HG02870 (cell line): ENCODE measurements around the gene RGS19.
"Not testable (repeated sequence)": the region's sequence is repeated elsewhere in the genome, so short reads cannot be mapped to it uniquely, and the experiment has no call there.

ENCODE experiments used
- ATAC-seq: cut with Tn5 transposase; IDR thresholded peaks from one replicate; pipeline ENCODE4 v1.9.1; 2021; ENCODE audit warnings: mild to moderate bottlenecking, moderate library complexity; ENCODE audit not compliant: unreplicated experiment

Gene RGS19

DNA sequence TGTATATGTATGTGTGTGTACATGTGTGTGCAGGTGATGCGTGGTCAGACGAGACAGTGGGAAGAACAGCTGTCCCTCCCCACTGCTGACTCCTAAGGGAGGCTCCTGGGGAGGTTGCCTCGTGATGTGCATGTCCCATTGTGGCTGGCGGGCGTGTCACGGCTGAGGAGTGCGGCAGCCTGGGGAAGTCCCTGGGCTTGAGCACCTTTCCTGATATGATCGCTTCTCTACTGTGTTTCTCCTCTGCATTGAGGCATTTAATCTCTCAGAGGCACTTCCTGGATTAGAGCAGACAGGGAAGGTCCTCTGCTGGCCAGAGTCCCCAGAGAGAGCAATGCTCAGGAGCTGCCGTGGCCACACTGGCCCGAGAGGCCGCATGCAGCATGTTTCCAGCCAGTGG is 16.6 kb upstream of the RGS19 start:
- no peak for ATAC-seq

- ATAC-seq: no peak
Observed at GRCh38 chr20:64095455-64095854, 16.1 kb upstream of the RGS19 start.

- no peak for ATAC-seq
Observed at GRCh38 chr20:64093013-64093503, 13.7 kb upstream of the RGS19 start.

GRCh38 chr20:64092258-64093012 is 13.1 kb upstream of the RGS19 start:
- no peak for ATAC-seq

DNA sequence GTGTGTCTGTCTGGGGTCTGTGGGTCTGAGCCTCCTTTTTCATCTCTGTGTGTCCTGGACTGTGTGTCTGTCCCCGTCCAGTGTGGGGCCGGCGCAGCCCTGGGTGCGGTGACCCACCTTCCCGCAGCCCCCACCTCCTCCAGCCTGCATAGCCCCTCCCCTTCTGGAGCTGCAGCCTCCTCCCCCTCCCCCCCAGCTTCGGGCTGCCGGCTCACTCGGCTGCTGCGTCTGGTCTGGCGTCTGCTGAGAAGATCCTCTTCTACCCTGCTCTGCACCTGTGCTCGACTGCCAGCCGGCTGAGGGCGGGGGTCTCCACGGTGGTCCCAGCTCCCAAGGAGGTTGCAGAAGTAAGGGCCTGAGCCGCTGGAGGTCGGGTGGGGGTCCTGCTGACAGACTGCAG is 12.5 kb upstream of the RGS19 start:
- ATAC-seq: no peak

DNA sequence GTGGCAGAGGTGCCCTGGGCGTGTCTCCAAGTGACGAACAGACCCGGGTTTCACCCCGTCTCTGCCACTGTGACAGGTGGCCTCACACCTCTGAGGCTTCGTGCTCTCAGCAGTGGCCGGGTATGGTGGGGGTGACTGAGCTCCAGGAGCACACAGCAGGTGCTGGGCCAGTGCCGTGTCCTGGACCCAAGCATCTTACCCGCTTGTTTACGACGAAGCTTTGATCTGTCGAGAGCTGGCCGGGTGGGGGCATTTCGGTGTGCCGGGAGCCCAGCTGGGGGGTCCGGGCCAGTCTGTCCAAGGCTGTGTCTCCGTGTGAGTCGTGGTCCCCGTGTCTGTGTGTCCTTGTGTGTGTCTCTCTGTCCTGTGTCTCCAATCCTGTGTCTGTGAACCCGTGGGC is 12.0 kb upstream of the RGS19 start:
- ATAC-seq: no peak

DNA sequence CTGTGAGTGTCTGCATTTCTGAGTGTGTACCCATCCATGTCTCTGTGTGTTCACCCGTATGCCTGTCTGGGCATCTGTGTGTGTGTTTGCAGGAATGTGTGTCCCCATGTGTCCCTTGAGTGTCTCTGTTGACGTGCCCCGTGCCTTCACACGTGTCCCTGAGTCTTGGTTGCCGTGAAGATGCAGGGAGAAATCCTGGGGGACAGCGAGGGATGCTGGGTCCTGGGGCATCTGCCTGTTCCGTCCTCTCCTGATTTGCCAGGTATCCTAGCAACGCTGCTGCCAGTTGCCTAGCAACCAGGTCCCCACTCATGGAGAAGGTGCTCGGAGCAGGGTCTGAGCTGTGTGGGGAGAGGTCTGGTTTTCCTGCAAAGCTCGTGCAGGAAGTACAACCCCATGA is 10.8 kb upstream of the RGS19 start:
- ATAC-seq: no peak

GRCh38 chr20:64088586-64088985 is 9.3 kb upstream of the RGS19 start:
- ATAC-seq: not testable (repeated sequence)

- ATAC-seq: not testable (repeated sequence)
Observed at GRCh38 chr20:64087226-64087825, 8.0 kb upstream of the RGS19 start.

DNA sequence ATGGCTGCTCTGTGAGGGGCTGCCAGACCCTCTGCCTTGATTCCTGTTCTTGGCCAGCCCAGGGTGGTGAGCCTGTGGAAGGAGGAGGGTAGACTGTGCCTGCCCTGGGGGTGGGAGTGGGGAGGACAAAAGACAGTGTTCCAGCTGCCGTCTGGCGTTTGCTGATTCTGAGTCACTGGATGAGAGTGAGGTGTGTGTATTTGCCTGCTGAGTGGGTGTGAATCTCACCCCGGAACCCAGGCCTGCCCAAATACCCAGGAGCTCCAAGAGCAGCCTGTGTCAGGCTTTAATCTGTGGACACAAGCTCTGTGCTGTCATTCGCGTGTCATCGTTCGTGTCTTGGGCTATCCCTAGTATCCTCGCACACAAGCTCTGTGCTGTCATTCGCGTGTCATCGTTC is 7.5 kb upstream of the RGS19 start:
- ATAC-seq: no peak

DNA sequence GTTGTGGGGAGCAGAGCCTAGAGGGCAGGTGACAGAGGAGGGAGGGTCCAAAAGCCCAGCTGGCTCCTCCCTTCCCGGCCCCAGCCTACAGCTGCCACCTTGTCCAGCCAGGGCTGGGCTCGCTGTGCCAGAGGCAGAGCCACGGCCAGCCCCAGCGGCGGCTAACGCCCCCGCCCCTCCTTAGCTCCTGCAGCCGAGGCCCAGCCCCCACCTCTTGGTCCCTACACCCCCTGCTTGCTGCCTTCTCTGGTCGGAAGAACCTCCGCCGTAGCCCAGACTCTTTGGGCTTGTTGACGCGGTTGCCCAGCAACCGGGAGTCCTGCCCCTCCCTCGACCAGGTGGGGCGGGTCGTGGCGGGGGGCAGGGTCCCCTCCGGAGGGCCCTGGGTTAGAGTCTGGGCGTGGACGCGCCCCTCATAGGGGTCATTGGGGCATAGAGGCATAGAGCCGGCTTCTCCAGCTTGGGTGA is 5.4 kb upstream of the RGS19 start:
- ATAC-seq: no peak

- no peak for ATAC-seq
Observed at GRCh38 chr20:64083804-64084684, 4.7 kb upstream of the RGS19 start, which contains the start of gene LKAAEAR1. TSS of gene LKAAEAR1 (minus strand) at chr20:64084398. CDS start at chr20:64084219, 179 bp downstream.

DNA sequence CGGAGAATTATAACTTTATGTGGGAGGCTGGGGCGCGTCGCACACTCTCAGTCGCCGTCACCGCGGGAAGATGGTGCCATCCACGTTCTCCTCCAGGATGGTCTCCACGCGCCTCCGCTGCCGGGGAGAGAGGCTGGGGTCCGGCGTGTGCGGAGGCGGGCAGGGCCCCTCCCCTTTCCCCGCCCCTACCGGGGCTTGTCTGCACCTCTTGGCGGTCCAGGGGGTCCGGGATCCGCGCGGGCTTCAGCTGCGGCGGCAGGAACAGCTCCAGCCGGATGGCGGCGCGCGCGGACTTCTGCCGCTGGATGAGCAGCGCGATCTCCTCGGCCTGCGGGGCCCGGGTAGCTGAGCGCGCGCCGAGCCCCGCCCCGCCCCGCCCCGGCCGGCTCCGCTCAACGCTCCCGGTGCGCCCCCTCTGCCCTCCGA is 4.1 kb upstream of the RGS19 start:
- no peak for ATAC-seq

GRCh38 chr20:64082820-64083377 is 3.6 kb upstream of the RGS19 start:
- ATAC-seq: no peak

- ATAC-seq: no peak
Observed at GRCh38 chr20:64082126-64082731, 2.9 kb upstream of the RGS19 start.

DNA sequence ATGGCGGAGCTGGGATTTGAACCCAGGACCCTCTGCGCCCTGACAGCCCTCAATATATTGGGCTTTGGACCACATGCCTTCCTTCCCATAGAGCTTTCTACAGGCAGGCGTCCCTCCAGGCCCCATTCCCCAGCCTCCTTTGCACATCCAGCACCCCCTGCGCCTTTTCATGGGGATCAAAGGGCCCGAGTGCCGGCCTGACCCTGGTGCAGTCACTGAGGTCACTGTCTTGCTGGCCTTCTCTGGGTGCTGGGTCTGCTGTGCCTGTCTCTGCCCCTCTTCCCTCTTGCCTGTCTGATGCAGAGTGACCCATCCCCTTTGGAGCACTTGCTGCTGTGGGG is 2.3 kb upstream of the RGS19 start:
- ATAC-seq: no peak

GRCh38 chr20:64080813-64081623 is 1.7 kb upstream of the RGS19 start:
- ATAC-seq: no peak

GRCh38 chr20:64080013-64080812 is 895 bp upstream of the RGS19 start, which contains the start of gene OPRL1:
TSS of gene OPRL1 (plus strand) at chr20:64080082. CDS start at chr20:64092721, 12,639 bp downstream.
- ATAC-seq: no peak

DNA sequence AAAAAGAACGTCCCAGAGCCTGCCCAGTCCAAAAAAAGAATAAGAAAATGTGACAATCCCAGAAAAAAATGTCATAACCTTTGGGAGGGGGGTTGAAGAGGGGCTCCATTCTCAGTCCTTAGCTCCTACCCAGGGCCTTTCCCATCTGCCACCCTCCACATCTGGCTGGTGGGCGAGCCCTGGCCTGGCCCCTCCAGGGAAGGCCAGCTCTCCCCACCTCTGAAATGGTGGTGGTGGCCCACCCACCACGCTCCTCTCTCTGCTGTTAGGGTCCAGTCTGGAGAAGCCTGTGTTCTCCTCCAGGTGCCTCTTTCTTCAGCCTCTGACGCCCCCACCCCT is 415 bp downstream of the RGS19 start:
- ATAC-seq: no peak
